ENCODE results near the gene SLC1A2.

The SLC1A2 gene

GRCh38 chr11:35256296-35256695, 163.1 kb downstream of the SLC1A2 start:
- POLR2A ChIA-PET = no interaction called here
- DNase-seq (ENCODE audit: low read depth, low spot score) = no peak

GRCh38 chr11:35255514-35255913, 163.8 kb downstream of the SLC1A2 start:
- TF ChIP-seq CTCF (IDR thresholded peaks at IDR 0.05; ENCODE audit: insufficient read depth, low read length, missing control alignments) = no peak
- no peak for DNase-seq (ENCODE audit: low read depth, low spot score)
- CTCF ChIA-PET = no interaction called here
- POLR2A ChIA-PET = no interaction called here
- H3K4me3 ChIP-seq (ENCODE audit: low read depth, low read length) = no peak overlapping the region

More at GRCh38 chr11:35256296-35256695, 163.1 kb downstream of the SLC1A2 start:
- no peak for TF ChIP-seq CTCF (IDR thresholded peaks at IDR 0.05; ENCODE audit: insufficient read depth, low read length, missing control alignments)
- CTCF ChIA-PET = no interaction called here
- H3K4me3 ChIP-seq (ENCODE audit: low read depth, low read length) = no peak overlapping the region

GRCh38 chr11:35253237-35253636, 166.1 kb downstream of the SLC1A2 start:
- POLR2A ChIA-PET = no interaction called here
- no peak for DNase-seq (ENCODE audit: low read depth, low spot score)
- no peak for TF ChIP-seq CTCF (IDR thresholded peaks at IDR 0.05; ENCODE audit: insufficient read depth, low read length, missing control alignments)
- H3K4me3 ChIP-seq (ENCODE audit: low read depth, low read length) = no peak overlapping the region
- CTCF ChIA-PET = interaction anchor here (0.6 kb wide), 2 partner anchors 20 to 140 kb away, joined by 3 read pairs; no protein-coding TSS in a partner anchor

- ChIA-PET CTCF (interaction anchor here (0.9 kb wide), 1 partner anchor 13 kb away, joined by 3 read pairs; no protein-coding TSS in a partner anchor), POLR2A (no interaction called here)
- no peak for DNase-seq (ENCODE audit: low read depth, low spot score)
- H3K4me3 ChIP-seq (ENCODE audit: low read depth, low read length) = no peak overlapping the region
- TF ChIP-seq CTCF (IDR thresholded peaks at IDR 0.05; ENCODE audit: insufficient read depth, low read length, missing control alignments) = no peak
These were observed 168.7 kb downstream of the SLC1A2 start for GRCh38 chr11:35250621-35251020.

- no peak overlapping the region for H3K4me3 ChIP-seq (ENCODE audit: low read depth, low read length)
- no peak for TF ChIP-seq CTCF (IDR thresholded peaks at IDR 0.05; ENCODE audit: insufficient read depth, low read length, missing control alignments)
- ChIA-PET CTCF (interaction anchor here (0.9 kb wide), 1 partner anchor 13 kb away, joined by 3 read pairs; no protein-coding TSS in a partner anchor), POLR2A (no interaction called here)
- DNase-seq (ENCODE audit: low read depth, low spot score) = no peak
These were observed 169.2 kb downstream of the SLC1A2 start for GRCh38 chr11:35250192-35250591.

- CTCF ChIA-PET = no interaction called here
- no peak overlapping the region for H3K4me3 ChIP-seq (ENCODE audit: low read depth, low read length)
- TF ChIP-seq CTCF (IDR thresholded peaks at IDR 0.05; ENCODE audit: insufficient read depth, low read length, missing control alignments) = no peak
- POLR2A ChIA-PET = no interaction called here
- no peak for DNase-seq (ENCODE audit: low read depth, low spot score)
These were observed 170.6 kb downstream of the SLC1A2 start for GRCh38 chr11:35248558-35249323.
